Small intestine (tissue), 7 donors: ENCODE data around the gene HERC6. TPM values are rescaled to one million over a fixed set of nuclear protein-coding genes. Genes with fewer than 3 reads are reported as not detected.
"Not testable (repeated sequence)": the region's sequence is repeated elsewhere in the genome, so short reads cannot be mapped to it uniquely, and the experiment has no call there.

ENCODE experiments used
- DNase-seq, 2 donors: peaks; one replicate each; pipeline versions ENCODE4 v3.0.0 to v3.0.0-alpha.2; 2013
- FAIRE-seq: peaks from 2 replicates; lab custom pipeline; 2012; peaks lifted over from hg19 to GRCh38; lab: Jason Lieb, UNC
- H3K27ac ChIP-seq, 3 donors: one replicate each; pipeline ENCODE4 v1.5.1; 2013; ENCODE audit warnings: low read length in 2 of 3, mild to moderate bottlenecking in 2 of 3, control low read depth in 1 of 3, inconsistent platforms in 1 of 3, low read depth in 1 of 3, moderate library complexity in 1 of 3
- H3K27me3 ChIP-seq, 3 donors: one replicate each; pipeline ENCODE4 v1.6.1; 2013; ENCODE audit warnings: low read length in 3 of 3, inconsistent platforms in 1 of 3; ENCODE audit not compliant: control insufficient read depth in 3 of 3, insufficient read depth in 3 of 3
- H3K36me3 ChIP-seq, 3 donors: one replicate each; pipeline ENCODE4 v1.6.1; 2013; ENCODE audit warnings: low read length in 3 of 3, inconsistent platforms in 1 of 3, low read depth in 1 of 3, mild to moderate bottlenecking in 1 of 3, moderate library complexity in 1 of 3; ENCODE audit not compliant: control insufficient read depth in 3 of 3, insufficient read depth in 2 of 3
- H3K4me1 ChIP-seq, 3 donors: one replicate each; pipeline ENCODE4 v1.6.1; 2013; ENCODE audit warnings: low read length in 2 of 3, inconsistent platforms in 1 of 3, low read depth in 1 of 3, mild to moderate bottlenecking in 1 of 3, moderate library complexity in 1 of 3; ENCODE audit not compliant: control insufficient read depth in 3 of 3, insufficient read depth in 2 of 3
- H3K4me3 ChIP-seq, 3 donors: one replicate each; pipeline ENCODE4 v1.5.1; 2013; ENCODE audit warnings: low read length in 3 of 3, control low read depth in 1 of 3, inconsistent platforms in 1 of 3, low read depth in 1 of 3, mild to moderate bottlenecking in 1 of 3, moderate library complexity in 1 of 3
- H3K9me3 ChIP-seq, 2 donors: one replicate each; pipeline ENCODE4 v1.6.1; 2013; ENCODE audit warnings: low read depth in 1 of 2, low read length in 1 of 2; ENCODE audit not compliant: control insufficient read depth in 2 of 2, insufficient read depth in 1 of 2
- WGBS, 3 donors: extraction: QIAGEN DNeasy Blood & Tissue Kit; methylation state at CpG; one replicate each; pipeline ENCODE4 v1.1.7; 2013; 5-methylcytosine and 5-hydroxymethylcytosine counted together
- polyA plus RNA-seq, 4 donors: library from polyadenylated mRNA; stranded (reverse) in 3 of 4; unstranded in 1 of 4; fragments of 200-250 nt in 3 of 4; fragments of 120-200 nt in 1 of 4; gene quantifications; one replicate each; pipeline versions ENCODE4 v1.2.1 to v1.2.3, GENCODE V29; 2013
- donor health status: healthy with polysubstance abuse.
- donor health status: control.
- donor health status: control.
- donor health status: Bipolar disorder and iron deficiency.
- donor health status: healthy.

HERC6 gene
- polyA plus RNA-seq, 4 donors: 4.9 to 13.1 (median 7.7) TPM

DNA sequence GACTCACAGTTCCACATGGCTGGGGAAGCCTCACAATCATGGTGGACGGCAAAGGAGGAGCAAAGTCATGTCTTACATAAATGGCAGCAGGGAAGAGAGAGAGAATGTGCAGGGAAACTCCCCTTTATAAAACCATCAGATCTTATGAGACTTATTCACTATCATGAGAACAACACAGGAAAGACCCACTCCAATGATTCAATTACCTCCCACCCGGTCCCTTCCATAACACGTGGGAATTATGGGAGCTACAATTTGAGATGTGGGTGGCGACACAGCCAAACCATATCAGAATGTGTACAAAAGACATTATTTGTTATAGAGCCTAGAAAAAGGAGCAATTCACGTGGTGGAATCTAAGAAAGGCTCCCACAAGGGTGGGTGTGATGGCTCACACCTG lies 10.8 kb upstream of the HERC6 start:
- no peaks in the 10 kb centered on the region for H3K27me3 ChIP-seq
- DNase-seq (no peak), FAIRE-seq (no peak)
- H3K4me3 ChIP-seq: no peak overlapping the region
- peaks cover 0 to 10% of the 10 kb centered on the region in 2 donors for H3K9me3 ChIP-seq
- no peaks in the 10 kb centered on the region for H3K4me1 ChIP-seq
- 84 to 92% (median 89%) methylated on average over 5 of the region's 5 CpGs for WGBS, 3 donors
- H3K27ac ChIP-seq: no peak overlapping the region
- no peaks in the 10 kb centered on the region for H3K36me3 ChIP-seq

DNA sequence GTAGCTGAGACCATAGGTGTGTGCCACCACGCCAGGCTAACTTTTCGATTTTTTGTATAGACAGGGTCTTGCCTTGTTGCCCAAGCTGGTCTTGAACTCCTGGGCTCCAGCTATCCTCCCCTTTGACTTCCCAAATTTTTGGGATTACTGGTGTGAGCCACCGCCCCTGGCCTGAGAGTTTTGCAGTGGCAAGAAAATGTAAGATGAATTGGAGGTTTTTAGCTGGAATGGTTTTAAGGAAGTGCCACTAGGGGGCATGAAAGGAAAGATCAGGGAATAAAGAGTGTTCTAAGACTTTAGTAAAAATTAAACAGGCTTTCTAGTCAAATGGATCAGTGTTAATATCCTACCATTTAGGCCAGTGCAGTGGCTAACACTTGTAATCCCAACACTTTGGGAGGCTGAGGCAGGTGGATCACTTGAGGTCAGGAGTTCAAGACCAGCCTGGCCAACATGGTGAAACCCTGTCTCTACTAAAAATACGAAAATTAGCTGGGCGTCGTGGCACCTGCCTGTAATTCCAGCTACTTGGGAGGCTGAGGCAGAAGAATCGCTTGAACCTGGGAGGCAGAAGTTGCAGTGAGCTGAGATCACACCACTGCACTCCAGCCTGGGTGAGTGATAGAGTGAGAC lies 9.4 kb upstream of the HERC6 start:
- H3K9me3 ChIP-seq, H3K27ac ChIP-seq, FAIRE-seq, H3K4me1 ChIP-seq, H3K36me3 ChIP-seq, H3K27me3 ChIP-seq, H3K4me3 ChIP-seq: not testable (repeated sequence)
- peak; percentile 51 to 54 for DNase-seq
- WGBS, 3 donors: 85 to 90% (median 89%) methylated on average over 7 of the region's 7 CpGs

DNA sequence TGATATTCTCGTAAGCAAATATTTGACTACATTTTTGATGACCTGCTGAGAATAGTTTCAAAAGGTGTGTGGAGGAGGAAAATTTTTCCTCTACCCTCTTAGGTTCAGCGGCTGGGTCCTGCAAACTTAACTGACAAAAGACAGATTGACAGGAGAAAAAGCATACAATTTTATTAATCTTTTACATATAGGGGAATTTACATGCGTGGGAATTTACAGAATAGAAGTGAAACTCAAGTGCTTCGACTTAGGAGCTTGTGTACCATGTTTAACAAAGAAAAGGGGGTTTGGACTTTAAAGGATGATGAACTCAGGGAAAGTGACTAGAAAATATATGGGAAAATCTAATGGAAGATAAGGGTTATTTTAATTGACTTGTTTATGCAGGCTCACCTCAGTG lies 2.5 kb downstream of the HERC6 start:
- Histone ChIP-seq H3K27ac (peak overlapping the region in 1 of 3 donors; percentile 38), H3K4me1 (peaks cover 0 to 2% (median 0%) of the 10 kb centered on the region in 3 donors), H3K36me3 (no peaks in the 10 kb centered on the region), H3K4me3 (no peak overlapping the region), H3K9me3 (no peaks in the 10 kb centered on the region), H3K27me3 (no peaks in the 10 kb centered on the region)
- 74 to 89% (median 77%) methylated on average over 4 of the region's 4 CpGs for WGBS, 3 donors
- FAIRE-seq: no peak
- DNase-seq: no peak

DNA sequence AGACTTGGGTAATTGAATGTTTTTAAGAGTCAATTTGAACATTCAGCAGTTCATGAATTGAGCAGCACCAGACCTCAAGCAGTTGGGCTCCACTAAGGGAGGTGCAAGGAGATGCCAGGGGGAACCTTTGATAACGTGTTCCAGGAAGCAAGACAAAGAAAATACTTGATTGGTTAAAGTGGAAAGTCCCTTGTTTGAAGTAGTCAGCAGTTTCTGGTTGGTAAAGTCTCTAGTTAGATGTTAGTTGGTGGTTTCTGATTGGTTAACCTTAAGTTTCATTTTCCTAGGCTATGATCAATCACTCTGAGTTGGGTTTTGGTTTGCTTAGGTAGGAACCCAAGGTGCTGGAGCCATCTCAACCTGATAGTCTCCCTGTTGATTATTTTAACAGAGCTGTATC lies 4.0 kb downstream of the HERC6 start:
- FAIRE-seq: no peak
- Histone ChIP-seq H3K9me3 (no peaks in the 10 kb centered on the region), H3K27ac (peak overlapping the region in 2 of 3 donors; percentile 4 to 52)

DNA sequence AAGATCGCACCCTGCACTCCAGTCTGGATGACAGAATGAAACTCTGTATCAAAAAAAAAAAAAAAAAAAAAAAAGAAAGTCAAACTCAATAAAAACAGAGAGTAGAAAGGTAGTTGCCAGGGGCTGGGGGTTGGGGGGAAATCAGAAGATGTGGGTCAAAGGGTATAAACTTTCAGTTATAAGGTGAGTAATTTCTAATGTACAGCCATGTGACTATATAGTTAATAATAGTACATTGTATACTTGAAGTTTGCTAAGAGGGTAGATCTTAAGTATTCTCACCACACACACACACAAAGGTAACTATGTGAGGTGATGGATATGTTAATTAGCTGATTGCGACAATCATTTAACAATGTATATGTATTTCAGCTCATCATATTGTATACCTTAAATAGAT lies 11.5 kb downstream of the HERC6 start:
- 96 to 98% (median 97%) methylated on average over 2 of the region's 2 CpGs for WGBS, 3 donors
- no peak for FAIRE-seq
- Histone ChIP-seq H3K9me3 (no peaks in the 10 kb centered on the region), H3K4me1 (no peaks in the 10 kb centered on the region), H3K27ac (no peak overlapping the region), H3K27me3 (no peaks in the 10 kb centered on the region), H3K4me3 (no peak overlapping the region), H3K36me3 (peaks cover 9 to 11% (median 9%) of the 10 kb centered on the region in 3 donors)
- DNase-seq: no peak

More for the DNA sequence above, 4.0 kb downstream of the HERC6 start:
- WGBS, 3 donors: 0 to 8% (median 4%) methylated on average over 1 of the region's 1 CpG
- DNase-seq: peak; percentile 15 to 59
- H3K4me3 ChIP-seq: no peak overlapping the region
- H3K27me3 ChIP-seq: no peaks in the 10 kb centered on the region
- no peaks in the 10 kb centered on the region for H3K36me3 ChIP-seq
- H3K4me1 ChIP-seq: peaks cover 0 to 2% (median 0%) of the 10 kb centered on the region in 3 donors

DNA sequence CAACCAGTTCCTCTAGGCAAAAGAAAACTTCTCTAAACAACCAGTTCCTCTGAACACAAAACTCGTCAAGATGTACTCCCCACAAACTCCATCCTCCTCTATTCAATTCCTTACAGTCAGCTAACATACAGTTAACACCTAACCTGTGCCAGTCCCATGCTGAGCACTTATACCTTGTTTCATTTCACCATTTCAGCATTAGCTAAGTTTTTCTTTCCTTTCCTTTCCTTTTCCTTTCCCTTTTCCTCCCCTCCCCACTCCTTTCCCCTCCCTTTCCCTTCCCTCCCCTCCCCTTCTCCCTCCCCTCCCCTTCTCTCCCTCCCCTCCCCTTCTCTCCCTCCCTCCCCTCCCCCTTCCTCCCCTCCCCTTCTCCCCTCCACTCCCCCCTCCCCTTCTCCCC lies 13.1 kb downstream of the HERC6 start:
- no peak overlapping the region for H3K27ac ChIP-seq
- FAIRE-seq (no peak), DNase-seq (no peak)
- peaks cover 9 to 14% (median 9%) of the 10 kb centered on the region in 3 donors for H3K36me3 ChIP-seq
- no peaks in the 10 kb centered on the region for H3K4me1 ChIP-seq
- 69 to 91% (median 89%) methylated on average over 1 of the region's 1 CpG for WGBS, 3 donors
- H3K4me3 ChIP-seq: no peak overlapping the region
- H3K27me3 ChIP-seq: no peaks in the 10 kb centered on the region
- no peaks in the 10 kb centered on the region for H3K9me3 ChIP-seq

DNA sequence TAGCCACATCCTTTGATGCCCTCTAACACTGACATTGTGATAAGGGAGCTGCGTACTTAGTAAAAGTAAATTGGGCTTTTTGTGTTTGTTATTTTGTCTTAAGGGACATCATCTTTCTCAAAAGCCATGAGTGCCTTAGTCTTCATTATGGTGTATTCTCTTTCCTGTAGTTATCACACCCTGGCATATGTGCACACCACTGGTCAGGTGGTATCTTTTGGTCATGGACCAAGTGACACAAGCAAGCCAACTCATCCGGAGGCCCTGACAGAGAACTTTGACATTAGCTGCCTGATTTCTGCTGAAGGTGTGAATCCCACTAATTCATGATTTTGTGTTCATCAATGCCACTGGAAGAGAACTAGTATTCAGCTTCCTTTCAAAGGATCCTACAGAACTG lies 18.0 kb downstream of the HERC6 start:
- FAIRE-seq (no peak), DNase-seq (no peak)
- H3K36me3 ChIP-seq: peaks cover 0 to 18% (median 9%) of the 10 kb centered on the region in 3 donors
- H3K9me3 ChIP-seq: no peaks in the 10 kb centered on the region
- H3K4me3 ChIP-seq: no peak overlapping the region
- no peak overlapping the region for H3K27ac ChIP-seq
- WGBS, 3 donors: 90 to 96% (median 92%) methylated on average over 2 of the region's 2 CpGs
- H3K4me1 ChIP-seq: no peaks in the 10 kb centered on the region
- no peaks in the 10 kb centered on the region for H3K27me3 ChIP-seq

DNA sequence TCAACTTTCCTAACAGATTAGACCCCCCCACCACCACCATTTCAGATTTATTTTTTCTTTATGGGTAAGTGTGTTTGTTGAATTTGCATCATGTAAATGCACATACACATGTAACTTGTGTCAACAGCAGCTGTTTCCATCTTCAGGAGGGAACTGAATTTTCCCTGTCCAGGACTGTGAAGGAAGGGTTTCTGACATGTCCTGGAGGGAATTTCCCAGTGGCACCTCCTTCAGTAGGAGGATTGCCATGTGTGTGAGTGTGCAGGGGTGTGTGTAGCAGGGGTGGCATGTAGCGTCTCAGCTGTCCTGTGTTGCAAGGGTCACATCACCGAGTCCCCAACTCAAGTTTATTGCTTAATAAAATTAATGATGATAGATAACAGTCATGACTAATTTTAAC lies 19.7 kb downstream of the HERC6 start:
- peak in 1 of 2 donors; percentile 68 for DNase-seq
- no peaks in the 10 kb centered on the region for H3K9me3 ChIP-seq
- H3K36me3 ChIP-seq: peaks cover 2 to 13% (median 4%) of the 10 kb centered on the region in 3 donors
- H3K4me1 ChIP-seq: no peaks in the 10 kb centered on the region
- H3K27me3 ChIP-seq: no peaks in the 10 kb centered on the region
- no peak overlapping the region for H3K4me3 ChIP-seq
- no peak for FAIRE-seq
- 15 to 58% (median 49%) methylated on average over 2 of the region's 2 CpGs for WGBS, 3 donors
- no peak overlapping the region for H3K27ac ChIP-seq

DNA sequence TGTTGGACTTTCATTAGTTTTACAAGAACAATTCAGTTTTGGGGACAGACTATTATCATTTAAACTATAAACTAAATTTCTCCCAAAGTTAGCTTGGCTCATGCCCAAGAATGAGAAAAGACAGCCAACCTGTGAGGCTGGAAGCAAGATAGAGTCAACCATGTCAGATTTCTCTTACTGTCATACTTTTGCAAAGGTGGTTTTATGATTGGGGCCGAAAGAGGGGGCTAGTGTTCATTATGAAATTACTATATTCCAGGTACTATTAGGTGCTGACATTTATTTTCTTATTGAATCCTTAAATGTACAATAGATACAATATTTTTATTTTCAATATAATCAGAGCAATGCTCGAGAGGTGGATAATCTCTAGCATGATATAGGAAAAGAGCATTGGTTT lies 30.6 kb downstream of the HERC6 start:
- no peak for DNase-seq
- Histone ChIP-seq H3K9me3 (no peaks in the 10 kb centered on the region), H3K4me3 (no peak overlapping the region), H3K27me3 (no peaks in the 10 kb centered on the region), H3K4me1 (no peaks in the 10 kb centered on the region), H3K27ac (no peak overlapping the region), H3K36me3 (peaks cover 0 to 5% (median 2%) of the 10 kb centered on the region in 3 donors)
- FAIRE-seq: no peak
- WGBS, 3 donors: 95 to 100% (median 95%) methylated on average over 2 of the region's 2 CpGs
